WTC11 (cell line): ENCODE data around the gene SCAND1. TPM values are rescaled to one million over a fixed set of nuclear protein-coding genes. Genes with fewer than 3 reads are reported as not detected.

Source experiments
- ATAC-seq: fragments of 200-7000 bp; cut with Tn5 transposase; 2 replicates; pipeline ENCODE4 v1.10.0; 2021; ENCODE audit warnings: mild to moderate bottlenecking, moderate library complexity
- CTCF ChIA-PET: fragments of 300-600 bp; sonication (Branson Sonifier 250); formaldehyde crosslinking; loops from one replicate; lab custom pipeline; 2021; ENCODE audit warnings: antibody characterized with exemption; lab: Charles Lee
- POLR2A ChIA-PET: fragments of 350-600 bp; sonication (Branson Sonifier 250); formaldehyde crosslinking; loops from one replicate; lab custom pipeline; 2021; ENCODE audit warnings: antibody characterized with exemption; lab: Charles Lee
- DNase-seq: peaks from one replicate; pipeline ENCODE4 v3.0.0; 2021; ENCODE audit warnings: low spot score
- H3K27ac Mint-ChIP-seq: 2 replicates; pipeline ENCODE4 v1.8.0; 2021; ENCODE audit warnings: mixed read lengths
- H3K27me3 Mint-ChIP-seq: 2 replicates; pipeline ENCODE4 v1.8.0; 2021; ENCODE audit warnings: low read depth, mild to moderate bottlenecking, moderate library complexity, mixed read lengths
- H3K36me3 Mint-ChIP-seq: 2 replicates; pipeline ENCODE4 v1.8.0; 2021; ENCODE audit warnings: mixed read lengths
- H3K4me1 Mint-ChIP-seq: 2 replicates; pipeline ENCODE4 v1.8.0; 2022; ENCODE audit warnings: mixed read lengths
- H3K4me3 Mint-ChIP-seq: 2 replicates; pipeline ENCODE4 v1.8.0; 2021; ENCODE audit warnings: mild to moderate bottlenecking, moderate library complexity, mixed read lengths
- H3K9me3 Mint-ChIP-seq: 2 replicates; pipeline ENCODE4 v1.8.0; 2021; ENCODE audit warnings: mixed read lengths
- NR1H2 ChIP-seq: sonication (generic); formaldehyde crosslinking; IDR thresholded peaks from 2 replicates; pipeline ENCODE4 v1.9.0; 2021; ENCODE audit warnings: mild to moderate bottlenecking, moderate library complexity, missing genetic modification reagents
- OVOL2 ChIP-seq: fragments of 250-450 bp; sonication (Bioruptor Pico); IDR thresholded peaks from 2 replicates; pipeline ENCODE4 v1.9.0; 2021; ENCODE audit warnings: mild to moderate bottlenecking, borderline replicate concordance
- TCF7 ChIP-seq: sonication (generic); formaldehyde crosslinking; IDR thresholded peaks from 2 replicates; pipeline ENCODE4 v1.8.0; 2022; ENCODE audit warnings: mild to moderate bottlenecking, low read depth, missing genetic modification reagents, moderate library complexity
- ZNF263 ChIP-seq: sonication (generic); formaldehyde crosslinking; IDR thresholded peaks from 2 replicates; pipeline ENCODE4 v1.8.1; 2022; ENCODE audit warnings: low read depth, mild to moderate bottlenecking, moderate library complexity, missing genetic modification reagents
- total RNA-seq: library from RNA; stranded (reverse); gene quantifications from 3 replicates; pipeline ENCODE4 v1.2.3, GENCODE V29; 2021
- TF ChIP-seq, protein P1 (sequence below): sonication (generic); formaldehyde crosslinking; IDR thresholded peaks from 2 replicates; pipeline ENCODE4 v1.8.0; 2022; ENCODE audit warnings: mild to moderate bottlenecking, missing genetic modification reagents
- TF ChIP-seq, protein P2 (sequence below): sonication (generic); formaldehyde crosslinking; IDR thresholded peaks from 2 replicates; pipeline ENCODE4 v1.8.1; 2022; ENCODE audit warnings: mild to moderate bottlenecking, missing genetic modification reagents, moderate library complexity, borderline replicate concordance
- TF ChIP-seq, protein P3 (sequence below): fragments of 250-450 bp; sonication (Bioruptor Pico); conservative IDR thresholded peaks from 2 replicates; pipeline ENCODE4 v1.9.0; 2021; ENCODE audit warnings: mild to moderate bottlenecking
- TF ChIP-seq, protein P4 (sequence below): sonication (generic); formaldehyde crosslinking; IDR thresholded peaks from 2 replicates; pipeline ENCODE4 v1.8.1; 2022; ENCODE audit warnings: low read depth, missing genetic modification reagents, borderline replicate concordance
- TF ChIP-seq, protein P5 (sequence below): sonication (generic); formaldehyde crosslinking; conservative IDR thresholded peaks from 2 replicates; pipeline ENCODE4 v1.8.1; 2023; ENCODE audit warnings: mild to moderate bottlenecking, low read depth, missing genetic modification reagents, moderate library complexity
- TF ChIP-seq, protein P6 (sequence below): sonication (generic); formaldehyde crosslinking; IDR thresholded peaks from 2 replicates; pipeline ENCODE4 v1.8.1; 2022; ENCODE audit warnings: missing genetic modification reagents, borderline replicate concordance
- TF ChIP-seq, protein P7 (sequence below): sonication (generic); formaldehyde crosslinking; IDR thresholded peaks from 2 replicates; pipeline ENCODE4 v1.8.1; 2023; ENCODE audit warnings: mild to moderate bottlenecking, moderate library complexity, missing genetic modification reagents
- TF ChIP-seq, protein P8 (sequence below): sonication (generic); formaldehyde crosslinking; IDR thresholded peaks from 2 replicates; pipeline ENCODE4 v1.8.1; 2022; ENCODE audit warnings: mild to moderate bottlenecking, moderate library complexity, missing genetic modification reagents

SCAND1 gene
- total RNA-seq, 1 experiment from 2014 or later = 103 TPM

DNA sequence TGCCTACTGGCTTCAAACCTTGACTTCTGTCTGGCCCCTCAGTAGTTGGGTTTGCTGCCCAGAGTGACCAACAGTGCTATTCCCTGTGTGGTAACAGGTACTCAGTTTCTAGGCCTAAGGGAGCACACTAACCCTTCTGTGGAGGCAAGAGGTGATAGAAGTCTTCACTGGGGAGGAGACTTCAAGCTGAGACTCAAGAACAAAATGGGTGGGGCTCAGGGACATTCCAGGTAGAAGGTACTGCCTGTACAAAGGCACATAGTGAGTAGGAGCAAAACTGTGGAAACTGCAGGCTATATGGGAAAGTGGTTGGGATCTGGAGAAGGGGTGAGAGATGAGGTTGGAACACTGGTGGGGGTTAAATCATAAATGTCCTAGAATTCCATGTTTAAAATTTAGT lies 2.3 kb upstream of the SCAND1 start (continued):
- TF ChIP-seq NR1H2 (CRISPR knock-in tag) (no peak), TCF7 (no peak), OVOL2 (no peak)
- TF ChIP-seq, protein P1, sequence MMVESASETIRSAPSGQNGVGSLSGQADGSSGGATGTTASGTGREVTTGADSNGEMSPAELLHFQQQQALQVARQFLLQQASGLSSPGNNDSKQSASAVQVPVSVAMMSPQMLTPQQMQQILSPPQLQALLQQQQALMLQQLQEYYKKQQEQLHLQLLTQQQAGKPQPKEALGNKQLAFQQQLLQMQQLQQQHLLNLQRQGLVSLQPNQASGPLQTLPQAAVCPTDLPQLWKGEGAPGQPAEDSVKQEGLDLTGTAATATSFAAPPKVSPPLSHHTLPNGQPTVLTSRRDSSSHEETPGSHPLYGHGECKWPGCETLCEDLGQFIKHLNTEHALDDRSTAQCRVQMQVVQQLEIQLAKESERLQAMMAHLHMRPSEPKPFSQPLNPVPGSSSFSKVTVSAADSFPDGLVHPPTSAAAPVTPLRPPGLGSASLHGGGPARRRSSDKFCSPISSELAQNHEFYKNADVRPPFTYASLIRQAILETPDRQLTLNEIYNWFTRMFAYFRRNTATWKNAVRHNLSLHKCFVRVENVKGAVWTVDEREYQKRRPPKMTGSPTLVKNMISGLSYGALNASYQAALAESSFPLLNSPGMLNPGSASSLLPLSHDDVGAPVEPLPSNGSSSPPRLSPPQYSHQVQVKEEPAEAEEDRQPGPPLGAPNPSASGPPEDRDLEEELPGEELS (CRISPR knock-in tag) = no peak
- TF ChIP-seq, protein P2, sequence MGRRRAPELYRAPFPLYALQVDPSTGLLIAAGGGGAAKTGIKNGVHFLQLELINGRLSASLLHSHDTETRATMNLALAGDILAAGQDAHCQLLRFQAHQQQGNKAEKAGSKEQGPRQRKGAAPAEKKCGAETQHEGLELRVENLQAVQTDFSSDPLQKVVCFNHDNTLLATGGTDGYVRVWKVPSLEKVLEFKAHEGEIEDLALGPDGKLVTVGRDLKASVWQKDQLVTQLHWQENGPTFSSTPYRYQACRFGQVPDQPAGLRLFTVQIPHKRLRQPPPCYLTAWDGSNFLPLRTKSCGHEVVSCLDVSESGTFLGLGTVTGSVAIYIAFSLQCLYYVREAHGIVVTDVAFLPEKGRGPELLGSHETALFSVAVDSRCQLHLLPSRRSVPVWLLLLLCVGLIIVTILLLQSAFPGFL (CRISPR knock-in tag) = no peak
- TF ChIP-seq, protein P3, sequence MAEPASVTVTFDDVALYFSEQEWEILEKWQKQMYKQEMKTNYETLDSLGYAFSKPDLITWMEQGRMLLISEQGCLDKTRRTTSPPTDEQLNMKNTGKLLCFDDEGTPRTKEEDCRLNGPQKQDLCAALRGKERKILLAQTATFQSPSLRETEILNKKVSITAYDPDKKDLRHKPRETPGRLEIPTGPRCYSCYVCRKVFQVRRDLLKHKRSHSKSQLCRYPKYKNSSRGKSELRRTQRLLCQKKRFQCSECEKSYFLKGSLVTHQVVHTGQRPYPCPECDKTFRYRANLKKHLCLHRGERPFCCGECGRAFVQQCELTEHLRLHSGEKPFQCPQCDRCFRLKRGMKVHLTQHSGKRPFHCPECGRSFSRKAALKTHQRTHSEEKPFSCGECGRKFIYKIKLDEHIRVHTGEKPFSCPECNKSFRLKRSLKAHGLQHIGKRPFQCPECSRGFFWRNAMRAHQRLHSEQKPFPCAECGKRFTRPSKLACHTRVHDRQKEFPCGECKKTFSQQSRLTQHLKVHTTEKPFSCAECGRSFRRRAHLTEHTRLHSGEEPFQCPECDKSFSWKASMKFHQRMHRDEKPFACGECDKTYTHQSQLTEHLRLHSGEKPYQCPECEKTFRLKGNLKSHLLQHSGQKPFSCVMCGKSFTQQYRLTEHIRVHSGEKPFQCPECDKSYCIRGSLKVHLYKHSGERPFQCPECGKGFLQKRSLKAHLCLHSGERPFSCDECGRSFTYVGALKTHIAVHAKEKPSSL (CRISPR knock-in tag) = no peak
- TF ChIP-seq, protein P4, sequence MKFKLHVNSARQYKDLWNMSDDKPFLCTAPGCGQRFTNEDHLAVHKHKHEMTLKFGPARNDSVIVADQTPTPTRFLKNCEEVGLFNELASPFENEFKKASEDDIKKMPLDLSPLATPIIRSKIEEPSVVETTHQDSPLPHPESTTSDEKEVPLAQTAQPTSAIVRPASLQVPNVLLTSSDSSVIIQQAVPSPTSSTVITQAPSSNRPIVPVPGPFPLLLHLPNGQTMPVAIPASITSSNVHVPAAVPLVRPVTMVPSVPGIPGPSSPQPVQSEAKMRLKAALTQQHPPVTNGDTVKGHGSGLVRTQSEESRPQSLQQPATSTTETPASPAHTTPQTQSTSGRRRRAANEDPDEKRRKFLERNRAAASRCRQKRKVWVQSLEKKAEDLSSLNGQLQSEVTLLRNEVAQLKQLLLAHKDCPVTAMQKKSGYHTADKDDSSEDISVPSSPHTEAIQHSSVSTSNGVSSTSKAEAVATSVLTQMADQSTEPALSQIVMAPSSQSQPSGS (CRISPR knock-in tag) = no peak
- TF ChIP-seq, protein P5, sequence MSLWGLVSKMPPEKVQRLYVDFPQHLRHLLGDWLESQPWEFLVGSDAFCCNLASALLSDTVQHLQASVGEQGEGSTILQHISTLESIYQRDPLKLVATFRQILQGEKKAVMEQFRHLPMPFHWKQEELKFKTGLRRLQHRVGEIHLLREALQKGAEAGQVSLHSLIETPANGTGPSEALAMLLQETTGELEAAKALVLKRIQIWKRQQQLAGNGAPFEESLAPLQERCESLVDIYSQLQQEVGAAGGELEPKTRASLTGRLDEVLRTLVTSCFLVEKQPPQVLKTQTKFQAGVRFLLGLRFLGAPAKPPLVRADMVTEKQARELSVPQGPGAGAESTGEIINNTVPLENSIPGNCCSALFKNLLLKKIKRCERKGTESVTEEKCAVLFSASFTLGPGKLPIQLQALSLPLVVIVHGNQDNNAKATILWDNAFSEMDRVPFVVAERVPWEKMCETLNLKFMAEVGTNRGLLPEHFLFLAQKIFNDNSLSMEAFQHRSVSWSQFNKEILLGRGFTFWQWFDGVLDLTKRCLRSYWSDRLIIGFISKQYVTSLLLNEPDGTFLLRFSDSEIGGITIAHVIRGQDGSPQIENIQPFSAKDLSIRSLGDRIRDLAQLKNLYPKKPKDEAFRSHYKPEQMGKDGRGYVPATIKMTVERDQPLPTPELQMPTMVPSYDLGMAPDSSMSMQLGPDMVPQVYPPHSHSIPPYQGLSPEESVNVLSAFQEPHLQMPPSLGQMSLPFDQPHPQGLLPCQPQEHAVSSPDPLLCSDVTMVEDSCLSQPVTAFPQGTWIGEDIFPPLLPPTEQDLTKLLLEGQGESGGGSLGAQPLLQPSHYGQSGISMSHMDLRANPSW (CRISPR knock-in tag) = no peak
- TF ChIP-seq, protein P6, sequence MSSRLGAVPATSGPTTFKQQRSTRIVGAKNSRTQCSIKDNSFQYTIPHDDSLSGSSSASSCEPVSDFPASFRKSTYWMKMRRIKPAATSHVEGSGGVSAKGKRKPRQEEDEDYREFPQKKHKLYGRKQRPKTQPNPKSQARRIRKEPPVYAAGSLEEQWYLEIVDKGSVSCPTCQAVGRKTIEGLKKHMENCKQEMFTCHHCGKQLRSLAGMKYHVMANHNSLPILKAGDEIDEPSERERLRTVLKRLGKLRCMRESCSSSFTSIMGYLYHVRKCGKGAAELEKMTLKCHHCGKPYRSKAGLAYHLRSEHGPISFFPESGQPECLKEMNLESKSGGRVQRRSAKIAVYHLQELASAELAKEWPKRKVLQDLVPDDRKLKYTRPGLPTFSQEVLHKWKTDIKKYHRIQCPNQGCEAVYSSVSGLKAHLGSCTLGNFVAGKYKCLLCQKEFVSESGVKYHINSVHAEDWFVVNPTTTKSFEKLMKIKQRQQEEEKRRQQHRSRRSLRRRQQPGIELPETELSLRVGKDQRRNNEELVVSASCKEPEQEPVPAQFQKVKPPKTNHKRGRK (CRISPR knock-in tag) = no peak

DNA sequence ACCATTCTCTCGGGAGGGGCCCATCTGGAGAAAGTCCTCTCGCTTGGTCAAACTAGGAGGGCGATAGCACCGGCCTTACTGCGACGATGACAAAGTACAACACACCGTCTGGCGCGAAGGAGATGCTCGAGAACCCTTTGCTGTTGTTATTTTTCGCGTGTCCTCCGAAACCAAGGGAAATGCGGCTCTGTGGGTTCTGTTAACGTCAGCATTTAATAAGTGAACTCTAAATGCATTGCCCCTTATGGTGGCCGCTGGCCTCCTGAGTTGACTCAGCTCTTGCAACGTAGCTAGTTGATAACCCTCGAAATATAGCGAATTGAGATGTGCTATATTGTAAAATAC lies 577 bp upstream of the SCAND1 start:
- ATAC-seq = no peak
- H3K27ac Mint-ChIP-seq = peak overlapping the region; percentile 99
- peaks cover 10% of the 10 kb centered on the region for H3K9me3 Mint-ChIP-seq
- peaks cover 5% of the 10 kb centered on the region for H3K27me3 Mint-ChIP-seq
- peaks cover 5% of the 10 kb centered on the region; the same call in 1 of the 2 replicates for H3K36me3 Mint-ChIP-seq
- DNase-seq = no peak
- TF ChIP-seq, protein P2 (CRISPR knock-in tag) = peak; percentile 26; the same call in 1 of the 2 replicates
- TF ChIP-seq, protein P7, sequence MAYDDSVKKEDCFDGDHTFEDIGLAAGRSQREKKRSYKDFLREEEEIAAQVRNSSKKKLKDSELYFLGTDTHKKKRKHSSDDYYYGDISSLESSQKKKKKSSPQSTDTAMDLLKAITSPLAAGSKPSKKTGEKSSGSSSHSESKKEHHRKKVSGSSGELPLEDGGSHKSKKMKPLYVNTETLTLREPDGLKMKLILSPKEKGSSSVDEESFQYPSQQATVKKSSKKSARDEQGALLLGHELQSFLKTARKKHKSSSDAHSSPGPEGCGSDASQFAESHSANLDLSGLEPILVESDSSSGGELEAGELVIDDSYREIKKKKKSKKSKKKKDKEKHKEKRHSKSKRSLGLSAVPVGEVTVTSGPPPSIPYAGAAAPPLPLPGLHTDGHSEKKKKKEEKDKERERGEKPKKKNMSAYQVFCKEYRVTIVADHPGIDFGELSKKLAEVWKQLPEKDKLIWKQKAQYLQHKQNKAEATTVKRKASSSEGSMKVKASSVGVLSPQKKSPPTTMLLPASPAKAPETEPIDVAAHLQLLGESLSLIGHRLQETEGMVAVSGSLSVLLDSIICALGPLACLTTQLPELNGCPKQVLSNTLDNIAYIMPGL (CRISPR knock-in tag) = no peak
- TF ChIP-seq, protein P8, sequence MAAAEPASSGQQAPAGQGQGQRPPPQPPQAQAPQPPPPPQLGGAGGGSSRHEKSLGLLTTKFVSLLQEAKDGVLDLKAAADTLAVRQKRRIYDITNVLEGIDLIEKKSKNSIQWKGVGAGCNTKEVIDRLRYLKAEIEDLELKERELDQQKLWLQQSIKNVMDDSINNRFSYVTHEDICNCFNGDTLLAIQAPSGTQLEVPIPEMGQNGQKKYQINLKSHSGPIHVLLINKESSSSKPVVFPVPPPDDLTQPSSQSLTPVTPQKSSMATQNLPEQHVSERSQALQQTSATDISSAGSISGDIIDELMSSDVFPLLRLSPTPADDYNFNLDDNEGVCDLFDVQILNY (CRISPR knock-in tag) = 0 out of 2 replicates have a peak, but pooled peaks have one; percentile 11
- no peak for TF ChIP-seq ZNF263 (CRISPR knock-in tag)
- peaks cover 10% of the 10 kb centered on the region for H3K4me1 Mint-ChIP-seq
- POLR2A ChIA-PET = interaction anchor here (0.6 to 2.4 kb wide), 16 partner anchors 13 to 616 kb away, joined by 3 to 30 read pairs (median 4); partner anchors contain the start of genes CEP250, CNBD2, NFS1 and RBM39
- H3K4me3 Mint-ChIP-seq = peak overlapping the region; percentile 98
- CTCF ChIA-PET = interaction anchor here (0.6 to 4.6 kb wide), 61 partner anchors 8 to 500 kb away, joined by 3 to 103 read pairs (median 6); partner anchors contain the start of genes CNBD2, CPNE1, ERGIC3 and RBM12
